Common myeloid progenitor, CD34-positive (primary cell): ENCODE results near the gene LDB2.
A peak's percentile ranks its signal among the peaks of the same experiment; 100 is the strongest.

Source experiments
- CTCF ChIA-PET: fragments of 350-600 bp; sonication (Branson Sonifier 250); formaldehyde crosslinking; loops from one replicate; lab custom pipeline; 2021; ENCODE audit warnings: antibody characterized with exemption; lab: Charles Lee
- POLR2A ChIA-PET: fragments of 350-600 bp; sonication (Branson Sonifier 250); formaldehyde crosslinking; loops from one replicate; lab custom pipeline; 2021; ENCODE audit warnings: antibody characterized with exemption; lab: Charles Lee
- DNase-seq, 3 donors: peaks; one replicate each; pipeline versions ENCODE4 v3.0.0 to v3.0.0-alpha.2; 2013
- H3K27ac ChIP-seq, 2 experiments: 1 replicate in 1 of 2; 2 replicates in 1 of 2; pipeline ENCODE4 v1.7.0; 2013; ENCODE audit warnings: inconsistent platforms in 2 of 2, low read length in 2 of 2, mild to moderate bottlenecking in 2 of 2, low read depth in 1 of 2, moderate library complexity in 1 of 2; ENCODE audit not compliant: severe bottlenecking in 2 of 2, insufficient read depth in 1 of 2, poor library complexity in 1 of 2
- H3K27me3 ChIP-seq, 5 experiments: replicated peaks in 2 of 5; 1 replicate in 3 of 5; 2 replicates in 2 of 5; pipeline versions ENCODE4 v1.6.1 to v1.7.0; 2013; ENCODE audit warnings: low read length in 4 of 5, mild to moderate bottlenecking in 2 of 5, moderate library complexity in 2 of 5, inconsistent platforms in 1 of 5; ENCODE audit not compliant: insufficient read depth in 5 of 5, control insufficient read depth in 4 of 5
- H3K36me3 ChIP-seq, 4 experiments: 1 replicate in 2 of 4; 2 replicates in 2 of 4; pipeline versions ENCODE4 v1.6.1 to v1.7.0; 2013; ENCODE audit warnings: low read length in 3 of 4, control low read depth in 1 of 4, mild to moderate bottlenecking in 1 of 4; ENCODE audit not compliant: control insufficient read depth in 4 of 4, insufficient read depth in 4 of 4
- H3K4me1 ChIP-seq, 4 experiments: 1 replicate in 3 of 4; 2 replicates in 1 of 4; pipeline versions ENCODE4 v1.6.1 to v1.7.1; 2013; ENCODE audit warnings: low read length in 3 of 4, mild to moderate bottlenecking in 3 of 4, control low read depth in 1 of 4, inconsistent platforms in 1 of 4, moderate library complexity in 1 of 4; ENCODE audit not compliant: control insufficient read depth in 4 of 4, insufficient read depth in 4 of 4; ENCODE audit errors: control extremely low read depth in 1 of 4
- H3K4me3 ChIP-seq, 7 experiments: 1 replicate in 4 of 7; 2 replicates in 3 of 7; pipeline versions ENCODE4 v1.5.1 to v1.7.0; 2013; ENCODE audit warnings: mild to moderate bottlenecking in 7 of 7, low read length in 6 of 7, moderate library complexity in 6 of 7, inconsistent platforms in 2 of 7, low read depth in 2 of 7, control low read depth in 1 of 7; ENCODE audit not compliant: insufficient read depth in 4 of 7, control insufficient read depth in 1 of 7; ENCODE audit errors: extremely low read depth in 1 of 7
- H3K9me3 ChIP-seq, 5 experiments: 1 replicate in 4 of 5; 2 replicates in 1 of 5; pipeline versions ENCODE4 v1.6.1 to v1.7.1; 2013; ENCODE audit warnings: low read length in 4 of 5, mild to moderate bottlenecking in 2 of 5, inconsistent platforms in 1 of 5, low read depth in 1 of 5, moderate library complexity in 1 of 5; ENCODE audit not compliant: control insufficient read depth in 4 of 5, insufficient read depth in 2 of 5; ENCODE audit errors: control extremely low read depth in 1 of 5
- WGBS: methylation state at CpG from one replicate; pipeline ENCODE4 v1.1.5; 2013; ENCODE audit not compliant: insufficient coverage; 5-methylcytosine and 5-hydroxymethylcytosine counted together

Gene LDB2

GRCh38 chr4:16726368-16727050, 171.9 kb downstream of the LDB2 start:
- CTCF ChIA-PET = interaction anchor here (1.1 kb wide), 1 partner anchor 60 kb away, joined by 3 read pairs; no protein-coding TSS in a partner anchor
- POLR2A ChIA-PET = no interaction called here
- peaks cover 2 to 23% (median 4%) of the 10 kb centered on the region in 5 experiments for H3K9me3 ChIP-seq
- no peak overlapping the region for H3K27ac ChIP-seq
- no peak overlapping the region for H3K4me3 ChIP-seq
- DNase-seq = no peak
- no peaks in the 10 kb centered on the region for H3K36me3 ChIP-seq
- no peaks in the 10 kb centered on the region for H3K4me1 ChIP-seq
- WGBS = 100% methylated on average over 1 of the region's 8 CpGs
- no peaks in the 10 kb centered on the region for H3K27me3 ChIP-seq

- peaks cover 2 to 23% (median 4%) of the 10 kb centered on the region in 5 experiments for H3K9me3 ChIP-seq
These were observed 173.2 kb downstream of the LDB2 start for GRCh38 chr4:16725252-16725651.

DNA sequence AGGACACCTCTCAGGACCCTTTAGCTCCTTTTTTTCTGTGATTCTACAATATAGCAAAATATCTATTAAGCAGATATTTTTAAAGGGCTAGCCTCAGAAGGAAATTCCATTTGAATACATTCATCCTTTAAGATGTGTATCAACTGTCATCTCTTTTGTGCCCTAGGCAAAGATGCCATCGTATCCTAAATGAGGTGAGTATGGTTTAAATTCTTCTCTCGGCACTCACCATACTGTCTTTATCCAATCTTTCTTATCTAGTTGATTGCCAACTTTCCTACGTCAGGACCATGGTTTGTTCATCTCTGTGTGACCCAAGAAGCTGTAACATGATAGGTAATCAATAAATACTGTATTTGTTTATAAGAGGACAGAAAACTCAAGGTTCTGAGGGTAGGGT, 176.0 kb downstream of the LDB2 start:
- no peak for DNase-seq
- ChIA-PET POLR2A (no interaction called here), CTCF (no interaction called here)
- no CpG with 5 or more reads among the region's 3 CpGs for WGBS
- H3K4me3 ChIP-seq = no peak overlapping the region
- peaks cover 2 to 23% (median 4%) of the 10 kb centered on the region in 5 experiments for H3K9me3 ChIP-seq
- no peaks in the 10 kb centered on the region for H3K4me1 ChIP-seq
- no peaks in the 10 kb centered on the region for H3K36me3 ChIP-seq
- H3K27ac ChIP-seq = no peak overlapping the region
- H3K27me3 ChIP-seq = no peaks in the 10 kb centered on the region

More at GRCh38 chr4:16725252-16725651, 173.2 kb downstream of the LDB2 start:
- WGBS = 29% methylated on average over 3 of the region's 6 CpGs
- DNase-seq = no peak
- H3K4me3 ChIP-seq = no peak overlapping the region
- no peak overlapping the region for H3K27ac ChIP-seq
- CTCF ChIA-PET = no interaction called here
- H3K36me3 ChIP-seq = no peaks in the 10 kb centered on the region
- POLR2A ChIA-PET = no interaction called here
- H3K27me3 ChIP-seq = no peaks in the 10 kb centered on the region
- H3K4me1 ChIP-seq = no peaks in the 10 kb centered on the region

DNA sequence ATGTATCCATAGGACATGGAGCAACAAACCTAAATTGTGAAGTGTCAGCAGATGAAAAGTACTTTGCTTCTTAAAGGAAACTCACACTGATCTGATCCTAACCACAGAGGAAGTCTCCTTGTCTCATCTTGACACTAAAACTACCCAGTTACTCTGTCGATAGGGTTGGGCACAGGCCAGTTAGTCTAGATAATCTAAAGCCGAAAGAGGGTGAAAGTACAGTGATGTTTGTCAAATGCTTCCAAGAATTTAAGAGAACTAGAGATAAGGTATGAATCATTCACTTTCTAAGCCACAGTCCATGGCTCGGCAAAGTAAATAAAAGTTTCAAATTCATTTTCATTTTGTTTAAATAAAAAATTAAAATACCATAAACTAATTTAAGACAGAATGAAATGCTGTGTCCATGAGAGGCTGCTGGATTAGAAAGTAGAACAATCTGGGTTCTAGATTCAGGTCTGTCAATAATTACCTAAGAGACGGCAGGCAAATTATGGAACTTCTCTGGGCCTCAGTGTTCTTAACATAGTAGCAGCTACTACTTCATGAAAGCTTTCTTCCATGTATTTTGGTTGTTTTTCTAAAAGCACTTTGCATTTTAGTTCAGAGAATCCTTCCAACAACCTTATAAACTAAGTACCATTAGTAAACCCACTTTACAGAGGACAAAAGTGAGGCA, 176.7 kb downstream of the LDB2 start:
- H3K4me3 ChIP-seq = no peak overlapping the region
- no peaks in the 10 kb centered on the region for H3K4me1 ChIP-seq
- POLR2A ChIA-PET = no interaction called here
- CTCF ChIA-PET = no interaction called here
- H3K27ac ChIP-seq = no peak overlapping the region
- peak; percentile 7 to 14 (median 8) for DNase-seq
- peaks cover 2 to 23% (median 4%) of the 10 kb centered on the region in 5 experiments for H3K9me3 ChIP-seq
- H3K27me3 ChIP-seq = no peaks in the 10 kb centered on the region
- whole genome bisulfite sequencing = 100% methylated on average over 1 of the region's 4 CpGs
- H3K36me3 ChIP-seq = no peaks in the 10 kb centered on the region

GRCh38 chr4:16720761-16721160, 177.7 kb downstream of the LDB2 start:
- WGBS = no CpG with 5 or more reads among the region's 2 CpGs
- no peak overlapping the region for H3K27ac ChIP-seq
- peaks cover 2 to 23% (median 4%) of the 10 kb centered on the region in 5 experiments for H3K9me3 ChIP-seq
- no peaks in the 10 kb centered on the region for H3K36me3 ChIP-seq
- H3K4me3 ChIP-seq = no peak overlapping the region
- CTCF ChIA-PET = no interaction called here
- POLR2A ChIA-PET = no interaction called here
- H3K27me3 ChIP-seq = no peaks in the 10 kb centered on the region
- H3K4me1 ChIP-seq = no peaks in the 10 kb centered on the region
- DNase-seq = no peak

GRCh38 chr4:16717266-16717970, 181.0 kb downstream of the LDB2 start:
- H3K27ac ChIP-seq = no peak overlapping the region
- no peaks in the 10 kb centered on the region for H3K4me1 ChIP-seq
- ChIA-PET CTCF (no interaction called here), POLR2A (no interaction called here)
- H3K36me3 ChIP-seq = no peaks in the 10 kb centered on the region
- WGBS = 93% methylated on average over 2 of the region's 6 CpGs
- H3K27me3 ChIP-seq = no peaks in the 10 kb centered on the region
- no peak for DNase-seq
- no peak overlapping the region for H3K4me3 ChIP-seq
- H3K9me3 ChIP-seq = peaks cover 0 to 3% (median 0%) of the 10 kb centered on the region in 5 experiments

GRCh38 chr4:16715482-16715881, 183.0 kb downstream of the LDB2 start:
- no peak overlapping the region for H3K4me3 ChIP-seq
- ChIA-PET POLR2A (no interaction called here), CTCF (no interaction called here)
- H3K27me3 ChIP-seq = no peaks in the 10 kb centered on the region
- no peaks in the 10 kb centered on the region for H3K36me3 ChIP-seq
- H3K27ac ChIP-seq = no peak overlapping the region
- DNase-seq = no peak
- peaks cover 0 to 3% (median 0%) of the 10 kb centered on the region in 5 experiments for H3K9me3 ChIP-seq
- WGBS = 100% methylated on average over 1 of the region's 2 CpGs
- H3K4me1 ChIP-seq = no peaks in the 10 kb centered on the region
